HG03342 (cell line): ENCODE data around the gene MFSD6.
"Not testable (repeated sequence)": the region's sequence is repeated elsewhere in the genome, so short reads cannot be mapped to it uniquely, and the experiment has no call there.

Experiments
- ATAC-seq: cut with Tn5 transposase; IDR thresholded peaks from one replicate; pipeline ENCODE4 v1.9.1; 2021; ENCODE audit warnings: mild to moderate bottlenecking, moderate library complexity; ENCODE audit not compliant: unreplicated experiment

Gene MFSD6

DNA sequence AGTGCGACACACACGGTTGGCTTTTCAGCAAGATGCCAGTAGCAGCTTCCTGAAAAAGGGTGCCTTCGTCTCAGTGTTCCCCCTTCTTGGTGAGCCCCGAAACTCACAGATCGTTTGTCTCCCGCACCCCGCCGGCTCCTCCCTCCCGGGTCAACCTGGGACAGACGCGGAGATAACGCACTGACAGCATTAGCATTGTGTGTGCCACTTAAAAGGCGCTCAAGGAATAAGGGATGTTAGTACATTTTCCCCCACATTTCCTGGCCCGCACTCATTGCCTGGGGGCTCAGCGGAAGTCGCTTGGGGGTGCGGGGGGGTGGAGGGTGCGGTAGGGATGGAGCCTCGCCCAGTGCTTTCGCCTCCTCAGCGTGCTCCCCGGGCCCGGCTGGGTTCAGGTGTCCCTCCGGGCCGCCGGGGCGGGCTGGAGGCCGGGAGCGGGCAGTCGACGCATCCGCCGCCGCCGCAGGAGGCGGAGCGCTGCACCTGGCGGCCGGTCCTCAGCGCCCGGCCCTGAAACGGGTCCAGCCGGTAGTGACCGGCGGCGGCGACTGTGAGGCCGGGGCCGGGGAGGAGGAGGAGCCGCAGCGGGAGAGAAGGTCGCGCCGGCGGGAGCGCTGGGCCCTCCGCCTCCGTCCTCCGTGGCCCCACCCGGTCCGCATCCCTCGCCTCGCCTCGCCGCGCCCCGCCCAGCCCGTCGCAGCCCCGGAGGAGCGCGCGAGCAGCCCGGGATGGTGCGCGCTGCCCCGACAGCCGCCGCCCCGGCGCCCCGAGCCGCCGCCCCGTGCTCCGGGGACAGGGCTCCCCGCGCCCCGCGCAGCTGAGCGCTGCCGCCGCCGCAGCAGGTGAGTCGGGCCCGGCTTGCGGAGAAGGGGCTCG, at the start of gene MFSD6:
TSS of gene MFSD6 (plus strand) at position 694 of the 876 bp plus-strand sequence. CDS start 27,675 bp downstream, outside the sequence.
- peak; percentile 53 for ATAC-seq

DNA sequence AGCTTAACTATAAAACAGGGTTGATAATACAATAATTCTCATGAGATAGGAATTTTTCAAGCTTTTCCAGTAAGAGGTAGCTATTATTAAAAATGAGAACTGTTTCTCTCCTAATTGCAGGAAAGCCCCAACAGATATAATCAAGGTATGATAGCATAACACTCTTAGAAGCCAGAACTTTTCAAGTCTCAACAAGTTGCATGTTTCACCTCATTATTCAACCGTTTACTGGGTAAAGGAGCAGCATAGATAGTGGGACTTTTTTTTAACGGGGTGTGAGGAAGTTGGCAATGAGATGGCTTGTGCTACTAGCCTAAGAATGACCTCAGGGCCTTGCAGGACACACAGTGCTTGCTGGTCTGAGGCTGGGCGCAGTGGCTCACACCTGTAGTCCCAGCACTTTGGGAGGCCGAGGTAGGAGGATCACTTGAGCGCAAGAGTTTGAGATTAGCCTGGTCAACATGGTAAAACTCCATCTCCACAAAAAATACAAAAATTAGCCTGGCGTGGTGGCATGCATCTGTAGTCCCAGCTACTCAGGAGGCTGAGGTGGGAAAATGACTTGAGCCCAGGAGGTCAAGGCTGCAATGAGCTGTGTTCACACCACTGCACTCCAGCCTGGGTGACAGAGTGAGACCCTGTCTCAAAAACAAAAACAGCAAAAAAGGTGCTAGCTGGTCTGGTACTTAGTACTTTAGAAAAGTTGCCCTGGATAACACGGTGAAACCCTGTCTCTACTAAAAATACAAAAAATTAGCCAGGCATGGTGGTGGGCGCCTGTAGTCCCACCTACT, 49.3 kb upstream of the MFSD6 start:
- ATAC-seq: not testable (repeated sequence)

DNA sequence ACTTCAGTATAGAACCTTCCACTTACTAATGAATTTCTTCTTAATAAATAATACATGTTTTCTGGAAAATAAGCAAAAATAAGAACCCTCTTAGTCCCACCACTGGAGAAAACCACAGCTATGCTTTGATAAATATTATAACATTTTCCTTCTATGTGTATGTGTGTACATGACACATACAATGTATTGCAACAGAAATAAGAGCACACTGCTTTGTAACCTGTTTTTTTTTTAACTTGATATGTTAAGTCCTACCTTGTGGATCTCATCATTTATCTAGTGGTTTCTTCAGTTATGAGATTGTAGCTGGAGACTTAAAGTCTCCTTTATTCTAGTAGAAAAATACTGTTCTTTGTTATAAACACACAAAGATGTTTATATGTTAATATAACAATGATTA, 47.6 kb upstream of the MFSD6 start:
- ATAC-seq: no peak

DNA sequence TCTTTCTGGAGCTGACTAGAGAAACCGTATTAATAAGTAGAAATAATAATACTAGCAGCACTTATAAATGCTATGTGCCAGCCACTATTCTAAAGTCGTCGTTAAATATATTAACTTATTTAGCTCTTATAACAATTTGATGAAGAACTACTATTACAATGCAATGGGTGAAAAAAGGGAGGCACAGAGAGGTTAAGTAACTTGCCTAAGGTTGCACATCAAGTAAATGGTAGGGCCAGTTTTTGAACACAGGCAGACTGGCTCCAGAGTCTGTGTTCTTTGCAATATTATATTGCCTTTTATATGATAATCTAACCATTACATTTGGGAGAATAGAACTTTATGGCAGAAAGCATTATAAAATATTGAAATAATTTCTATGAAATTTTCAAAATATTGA, 47.2 kb upstream of the MFSD6 start:
- ATAC-seq: no peak

DNA sequence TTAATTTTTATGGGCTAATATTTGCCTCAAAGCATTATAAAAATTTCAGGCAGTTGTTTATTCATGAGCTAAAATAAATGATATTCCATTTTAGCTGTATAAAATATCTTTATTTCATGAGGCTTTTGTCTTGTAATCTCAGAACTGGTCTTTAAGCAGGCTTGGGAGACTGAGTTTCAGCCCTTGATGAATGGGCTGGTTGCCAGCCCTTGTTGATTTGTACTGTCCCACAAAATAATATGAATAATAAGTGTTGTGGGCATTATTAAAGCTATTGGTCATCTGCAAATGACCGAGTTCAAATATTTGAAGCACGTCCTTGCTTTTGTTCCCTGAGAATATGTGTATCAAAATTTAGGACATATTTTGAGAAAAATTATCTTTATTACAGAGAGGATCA, 46.6 kb upstream of the MFSD6 start:
- no peak for ATAC-seq

DNA sequence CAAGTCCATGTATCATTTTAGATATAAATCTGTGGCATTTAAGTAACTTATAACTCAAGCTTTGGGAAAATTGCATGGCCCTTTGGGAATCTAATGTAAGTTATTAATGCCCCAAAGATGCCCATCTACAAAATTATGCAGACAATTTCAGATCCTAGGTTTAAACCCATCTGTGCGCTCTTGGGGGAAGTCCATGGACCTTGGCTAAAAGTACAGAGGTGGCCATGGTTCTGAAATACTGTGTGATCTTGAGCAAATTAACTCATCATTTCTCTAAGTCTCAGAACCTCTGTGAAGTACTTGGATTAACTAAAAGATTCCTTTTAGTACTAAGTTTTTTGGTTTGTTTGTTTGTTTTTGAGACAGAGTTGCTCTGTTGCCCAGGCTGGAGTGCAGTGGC, 45.3 kb upstream of the MFSD6 start:
- no peak for ATAC-seq

DNA sequence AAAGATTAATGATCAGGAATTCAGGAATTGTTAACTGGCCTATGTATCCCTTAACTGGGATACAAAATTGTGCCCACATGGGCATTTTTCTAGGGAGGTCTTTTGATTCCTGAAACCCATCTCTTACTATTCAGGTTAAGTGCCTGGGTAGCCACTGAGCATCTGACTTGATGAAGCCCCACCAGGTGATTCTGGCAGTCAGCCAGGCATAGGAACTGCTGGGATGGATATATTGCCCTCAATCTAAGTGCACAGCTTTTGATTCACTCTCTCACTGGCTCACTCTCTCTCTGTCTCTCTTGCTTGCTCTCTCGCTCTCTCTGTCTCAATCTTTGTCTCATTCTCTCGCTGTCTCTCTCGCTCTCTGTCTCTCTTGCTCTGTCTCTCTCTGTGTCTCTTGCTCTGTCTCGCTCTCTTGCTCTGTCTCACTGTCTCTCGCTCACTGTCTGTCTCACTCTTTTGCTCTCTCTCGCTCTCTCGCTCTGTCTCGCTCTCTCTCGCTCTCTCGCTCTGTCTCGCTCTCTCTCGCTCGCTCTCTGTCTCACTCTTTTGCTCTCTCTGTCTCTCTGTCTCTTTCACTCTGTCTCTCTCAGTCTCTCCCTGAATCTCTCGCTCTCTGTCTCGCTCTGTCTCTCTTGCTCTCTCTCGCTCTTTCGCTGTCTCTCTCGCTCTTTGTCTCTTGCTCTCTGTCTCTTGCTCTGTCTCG, 42.5 kb upstream of the MFSD6 start:
- ATAC-seq: no peak

DNA sequence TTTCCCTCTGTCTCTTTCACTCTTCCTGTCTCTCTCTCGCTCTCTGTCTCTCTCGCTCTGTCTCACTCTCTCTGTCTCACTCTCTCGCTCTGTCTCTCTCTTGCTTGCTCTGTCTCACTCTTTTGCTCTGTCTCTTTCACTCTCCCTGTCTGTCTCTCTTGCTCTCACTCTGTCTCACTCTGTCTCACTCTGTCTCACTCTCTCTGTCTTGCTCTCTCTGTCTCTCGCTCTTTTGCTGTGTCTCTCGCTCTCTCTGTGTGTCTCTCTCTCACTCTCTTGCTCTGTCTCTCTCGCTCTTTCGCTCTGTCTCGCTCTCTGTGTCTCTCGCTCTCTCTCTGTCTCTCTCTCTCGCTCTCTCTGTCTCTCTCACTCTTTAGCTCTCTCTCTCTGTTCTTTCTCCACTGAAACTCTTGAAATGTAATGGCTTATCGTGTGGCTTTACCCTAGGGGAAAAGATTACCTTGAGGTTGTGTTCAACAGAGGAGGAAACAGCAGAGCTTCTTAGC, 41.9 kb upstream of the MFSD6 start:
- ATAC-seq: no peak

DNA sequence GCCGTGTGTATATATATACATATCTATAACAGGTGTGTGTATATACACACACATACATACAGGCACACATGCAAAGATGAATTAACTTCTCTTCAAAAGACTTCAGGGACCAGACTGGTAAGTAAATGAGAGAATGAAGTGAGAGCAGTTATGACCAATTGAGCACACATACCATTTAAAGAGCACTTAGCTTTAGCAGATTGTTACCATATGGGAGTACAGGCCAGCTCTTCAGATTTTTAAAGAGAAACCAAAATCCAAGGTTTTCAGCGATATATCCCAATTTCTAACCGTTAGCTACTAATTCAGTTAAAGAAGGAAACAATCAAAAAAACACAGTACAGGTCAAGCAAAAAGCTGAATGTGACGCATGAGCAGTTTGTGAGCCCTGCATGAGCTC, 41.1 kb upstream of the MFSD6 start:
- no peak for ATAC-seq

DNA sequence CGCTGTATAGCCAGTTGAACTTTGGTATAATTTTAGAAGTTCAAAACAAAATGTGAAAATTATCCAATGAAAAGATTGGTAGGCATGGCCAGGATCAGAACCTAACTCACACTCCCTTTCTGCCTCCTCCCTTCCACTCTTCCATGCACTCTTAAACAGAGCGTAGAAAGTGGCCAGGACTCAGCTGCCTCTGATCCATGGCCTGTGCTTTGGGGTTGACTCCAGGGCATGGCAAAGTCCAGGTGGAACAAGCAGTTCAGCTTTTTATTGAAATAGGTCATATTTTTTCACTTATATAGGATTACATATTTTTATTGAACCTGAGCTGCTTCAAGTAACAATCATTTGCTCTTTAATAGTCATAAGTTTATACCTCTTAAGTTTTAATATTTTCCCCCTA, 38.5 kb upstream of the MFSD6 start:
- ATAC-seq: no peak

DNA sequence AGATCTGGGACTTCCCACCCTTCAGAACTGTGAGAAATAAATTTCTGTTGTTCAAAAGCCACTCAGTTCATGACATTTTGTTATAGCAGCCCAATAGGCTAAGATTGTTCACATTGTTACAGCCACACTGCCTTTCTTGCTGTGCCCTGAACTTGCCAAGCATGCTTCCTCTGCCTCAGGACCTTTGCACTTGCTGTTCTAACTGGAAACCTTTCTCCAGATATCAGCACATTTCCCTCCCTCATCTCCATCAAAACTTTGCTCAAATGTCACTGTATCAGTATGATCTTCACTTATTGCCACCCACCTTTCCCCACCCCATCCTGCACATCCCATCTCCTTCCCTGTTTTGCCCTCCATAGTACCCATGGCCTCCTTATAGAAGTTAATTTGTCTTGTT, 32.1 kb upstream of the MFSD6 start:
- no peak for ATAC-seq

DNA sequence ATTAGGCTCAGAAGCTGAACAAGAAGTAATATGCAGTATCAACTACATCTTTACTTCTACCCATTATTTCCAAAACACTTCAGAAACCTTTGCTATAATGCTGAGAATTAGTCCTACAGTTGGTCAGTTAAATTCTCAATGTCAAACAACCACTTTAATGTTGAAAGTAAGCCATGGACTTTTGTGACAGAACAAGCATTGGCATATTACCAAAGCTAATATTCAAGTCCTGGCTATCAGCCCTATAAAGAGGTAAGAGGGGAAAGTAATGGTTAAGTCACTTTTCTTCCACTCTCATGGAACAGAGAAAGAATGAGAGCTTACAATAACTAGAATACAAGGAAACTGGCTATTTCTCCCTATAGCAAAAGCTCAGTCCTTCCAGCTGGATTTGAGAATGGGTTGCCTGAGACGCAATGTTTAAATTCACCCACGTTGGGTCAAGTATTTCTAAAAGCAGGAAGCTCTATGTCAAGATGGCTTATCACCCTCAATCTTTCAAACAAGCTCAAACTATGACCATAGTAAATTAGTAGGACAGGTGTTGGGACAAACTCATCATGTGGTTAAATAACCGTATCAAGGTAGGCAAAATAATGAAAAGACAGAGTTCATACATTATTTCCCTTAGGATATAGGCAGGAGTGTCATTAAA, 31.4 kb upstream of the MFSD6 start:
- ATAC-seq: no peak

DNA sequence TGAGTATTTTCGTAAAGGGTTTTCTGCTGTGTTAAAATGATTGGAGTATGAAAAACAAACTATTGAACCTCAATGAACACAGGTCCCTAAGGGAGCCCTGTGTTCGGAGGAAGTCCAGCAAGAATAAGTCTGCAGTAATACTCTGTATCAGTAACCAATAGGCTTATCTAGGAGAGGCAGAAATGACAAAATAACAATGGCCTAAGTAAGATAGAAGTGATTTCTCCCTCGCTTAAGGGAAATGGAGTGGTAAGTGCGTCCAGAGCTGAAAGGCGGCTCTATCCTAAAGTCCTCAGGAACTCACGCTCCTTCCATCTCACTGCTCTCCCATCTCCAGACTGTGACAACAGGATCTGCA, 29.3 kb upstream of the MFSD6 start:
- no peak for ATAC-seq

DNA sequence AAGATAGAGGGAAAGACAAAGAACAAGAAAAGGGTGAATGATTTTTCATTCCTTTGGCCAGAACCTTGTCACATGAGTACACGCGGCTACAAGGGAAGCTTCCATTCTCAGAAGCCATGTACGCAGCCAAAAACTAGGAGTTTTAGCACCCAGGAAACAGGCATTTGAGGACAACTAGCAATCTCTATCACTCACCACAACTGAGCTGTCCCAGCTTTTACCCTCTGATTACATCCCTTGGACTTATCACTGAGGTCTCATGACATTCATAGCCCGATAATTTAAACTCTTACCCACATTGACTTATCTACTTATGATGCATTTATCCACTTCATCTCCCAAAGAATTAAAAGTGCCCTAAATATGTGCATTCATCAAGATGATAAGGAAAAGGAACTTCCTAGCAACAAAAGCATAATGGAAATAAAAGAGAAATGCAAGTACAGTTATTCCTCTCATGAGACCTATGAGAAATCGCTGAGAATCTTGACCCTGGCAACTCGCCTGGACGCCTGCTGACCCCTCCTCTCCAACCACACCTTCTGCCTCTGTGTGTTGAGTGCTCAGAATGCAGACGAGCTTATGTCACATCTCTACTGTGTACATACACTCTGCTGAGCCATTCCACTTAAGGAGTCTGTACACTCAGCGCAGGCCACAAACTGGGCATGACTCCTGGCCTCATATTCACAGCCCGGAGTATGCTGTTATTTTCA, 28.7 kb upstream of the MFSD6 start:
- ATAC-seq: no peak

DNA sequence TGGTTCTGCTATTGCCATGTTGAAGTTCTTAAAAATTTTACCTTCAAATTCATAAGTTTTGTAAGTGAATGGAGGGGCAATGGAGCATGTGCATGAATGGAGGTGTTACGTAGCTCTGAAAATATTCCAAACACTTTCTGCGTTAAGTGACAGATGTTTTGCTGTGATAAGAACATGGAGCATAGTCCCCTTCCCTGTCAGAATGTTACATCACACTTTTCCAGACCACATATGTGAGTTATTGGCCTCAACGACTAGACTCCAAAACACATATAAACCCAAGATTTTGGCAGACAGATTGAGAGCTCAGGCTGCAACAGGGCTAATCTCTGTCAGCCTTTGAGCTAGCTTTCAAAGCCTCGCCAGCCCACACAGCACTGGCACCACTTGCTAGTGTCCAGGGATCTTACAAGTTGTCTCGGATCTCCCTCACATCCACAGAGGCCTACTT, 27.2 kb upstream of the MFSD6 start:
- ATAC-seq: no peak

DNA sequence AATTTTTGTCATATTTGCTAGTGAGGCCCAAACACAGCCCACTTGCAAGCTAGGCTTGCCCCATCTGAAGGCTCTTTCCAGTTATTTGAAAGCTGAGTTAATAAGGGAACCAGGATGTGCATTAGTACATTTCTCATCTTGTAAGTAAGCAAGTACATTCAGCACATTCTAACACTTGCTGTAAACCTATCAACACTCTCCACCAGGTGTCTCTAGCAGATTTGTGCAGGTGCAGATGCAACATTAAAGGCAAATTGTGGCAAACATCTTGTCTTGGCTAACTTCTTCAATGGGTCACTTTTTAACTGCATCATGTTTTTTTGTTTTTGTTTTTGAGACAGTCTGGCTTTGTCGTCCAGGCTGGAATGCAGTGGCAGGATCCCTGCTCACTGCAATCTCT, 25.3 kb upstream of the MFSD6 start:
- peak; percentile 89 for ATAC-seq

DNA sequence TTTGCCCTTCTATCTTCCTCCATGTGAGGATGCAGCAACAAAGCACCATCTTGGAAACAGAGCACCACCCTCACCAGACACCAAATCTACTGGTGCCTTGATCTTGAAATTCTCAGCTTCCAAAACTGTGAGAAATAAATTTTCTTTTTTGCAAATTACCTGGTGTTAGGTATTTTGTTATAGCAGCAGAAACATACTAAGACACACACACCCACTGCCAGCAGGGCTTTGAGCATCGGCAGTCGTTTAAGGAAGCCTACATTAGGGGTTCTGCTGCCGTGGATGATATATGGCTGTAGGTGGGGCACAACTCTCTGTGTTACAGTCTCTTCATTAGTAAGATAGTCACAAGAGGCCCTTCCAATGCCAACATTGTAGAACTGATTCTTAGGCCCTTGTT, 20.7 kb upstream of the MFSD6 start:
- ATAC-seq: no peak

DNA sequence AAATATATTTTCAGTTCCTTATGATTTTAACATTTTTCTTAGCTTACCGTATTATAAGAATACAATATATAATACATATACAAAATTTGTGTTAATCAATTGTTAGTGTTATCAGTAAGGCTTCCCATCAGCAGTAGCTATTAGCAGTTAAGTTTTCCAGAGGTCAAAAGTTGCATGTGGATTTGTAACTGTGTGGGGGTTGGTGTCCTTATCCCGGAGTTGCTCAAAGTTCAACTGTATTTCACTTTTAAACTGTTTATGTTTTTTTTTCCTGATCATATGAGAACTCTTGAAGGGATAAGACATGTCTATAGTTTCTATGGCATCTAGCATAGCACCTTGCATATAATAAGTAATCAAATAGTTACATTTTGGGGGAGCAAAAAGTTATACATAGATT, 11.9 kb upstream of the MFSD6 start:
- ATAC-seq: no peak

DNA sequence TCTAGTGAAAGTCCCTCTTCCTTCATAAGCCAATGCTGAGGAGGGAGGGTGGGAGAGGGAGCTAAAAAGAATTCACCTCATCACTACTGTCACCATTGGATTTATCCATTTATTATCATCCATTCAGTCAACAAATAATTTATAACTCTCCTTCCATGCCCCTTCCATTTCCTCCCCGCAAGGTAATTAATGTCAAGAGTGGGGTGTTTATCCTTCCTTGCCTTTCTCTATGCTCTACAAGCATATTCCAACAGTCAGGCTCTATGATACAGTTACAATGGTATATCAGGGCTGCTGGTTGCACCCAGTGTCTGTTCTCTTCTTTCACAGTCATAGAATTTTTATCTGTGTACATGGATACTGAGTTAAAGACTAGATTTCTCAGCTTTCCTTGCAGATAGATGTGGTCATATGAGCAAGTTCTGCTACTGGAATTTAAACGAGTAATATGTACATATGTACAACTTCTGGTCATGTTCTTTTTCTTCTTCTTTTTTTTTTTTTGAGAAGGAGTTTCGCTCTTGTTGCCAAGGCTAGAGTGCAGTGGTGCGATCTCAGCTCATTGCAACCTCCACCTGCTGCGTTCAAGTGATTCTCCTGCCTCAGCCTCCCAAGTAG, 5.1 kb upstream of the MFSD6 start:
- no peak for ATAC-seq

DNA sequence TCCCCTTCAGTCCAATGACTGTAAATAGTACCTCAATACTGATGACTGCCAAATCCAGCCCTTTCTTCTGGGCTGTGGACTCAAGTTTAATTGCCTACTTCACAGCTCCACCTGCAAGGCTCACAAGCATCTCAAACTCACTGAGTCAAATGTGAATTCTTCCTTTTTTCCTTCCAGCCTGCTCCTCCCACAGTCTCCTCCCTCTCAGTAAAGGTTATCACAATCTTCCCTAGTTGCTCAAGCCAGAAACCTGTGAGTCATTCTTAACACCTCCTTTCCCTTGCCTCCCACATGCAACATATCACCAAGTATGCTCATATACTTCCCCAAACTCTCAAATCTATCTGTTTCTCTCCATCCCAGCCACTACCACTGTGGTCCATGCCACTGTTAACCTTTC, 3.7 kb upstream of the MFSD6 start:
- no peak for ATAC-seq
